GM04503 (cell line): ENCODE results near the gene FBXL7.

Experiments used
- DNase-seq: peaks from one replicate; pipeline ENCODE4 v3.0.0-alpha.2; 2012; ENCODE audit warnings: low read depth

The FBXL7 gene

DNA sequence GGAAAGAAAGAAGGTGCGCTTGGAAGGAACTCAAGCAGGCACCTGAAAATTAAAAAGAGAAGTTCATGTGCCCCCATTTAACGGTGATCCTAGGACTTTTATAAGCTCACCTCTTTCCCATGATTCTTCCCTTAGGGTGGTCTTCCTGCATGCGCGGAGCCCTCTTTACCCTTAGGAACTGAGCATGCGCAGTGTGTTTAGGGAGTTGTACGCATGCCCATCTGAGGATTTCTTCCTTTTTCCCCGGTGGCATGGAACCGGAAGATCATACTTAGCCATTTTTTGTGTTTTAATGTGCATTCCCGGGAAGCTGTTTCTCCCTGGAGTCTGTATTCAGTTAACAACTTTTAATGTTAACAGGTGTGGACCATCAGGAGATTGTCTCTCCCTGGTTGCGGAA is 119.0 kb downstream of the FBXL7 start:
- no peak for DNase-seq

DNA sequence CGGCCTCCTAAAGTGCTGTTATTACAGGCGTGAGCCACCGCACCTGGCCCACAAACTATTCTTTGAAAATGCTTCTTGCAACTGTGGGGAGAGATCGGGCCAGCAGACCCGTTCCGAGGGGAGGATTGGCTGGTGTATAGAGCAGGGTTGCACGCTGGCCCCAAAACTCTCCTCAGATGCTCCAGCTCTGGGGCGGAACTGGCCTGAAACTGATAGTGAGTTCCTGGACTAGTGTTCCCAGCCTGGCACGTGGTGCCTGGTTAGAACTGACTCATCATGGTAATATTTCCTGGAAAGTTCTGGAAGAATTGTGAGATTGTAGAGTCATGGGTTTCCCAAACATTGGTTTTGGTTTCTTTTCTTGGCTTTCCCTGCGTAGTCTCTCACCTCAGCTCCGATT is 120.5 kb downstream of the FBXL7 start:
- DNase-seq: peak; percentile 65

DNA sequence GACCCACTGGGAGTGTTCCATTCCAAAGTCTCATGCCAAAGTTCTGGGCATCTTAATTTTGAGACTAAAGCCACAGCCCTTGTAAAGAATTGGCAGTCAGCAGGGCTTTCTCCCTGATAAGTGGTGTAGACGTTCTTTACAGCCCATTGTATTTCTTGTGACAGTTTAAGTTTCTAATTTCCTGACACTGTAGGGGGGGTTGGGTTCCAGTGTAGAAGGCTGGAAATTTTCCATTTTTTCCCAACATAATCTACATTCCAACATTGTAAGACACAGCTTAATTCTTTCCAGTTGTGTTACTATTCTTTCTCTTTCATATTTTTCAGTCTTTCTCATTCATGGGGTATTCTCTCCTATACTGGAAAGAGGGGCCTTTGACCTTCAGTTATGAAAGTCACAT is 121.1 kb downstream of the FBXL7 start:
- DNase-seq: peak; percentile 57

DNA sequence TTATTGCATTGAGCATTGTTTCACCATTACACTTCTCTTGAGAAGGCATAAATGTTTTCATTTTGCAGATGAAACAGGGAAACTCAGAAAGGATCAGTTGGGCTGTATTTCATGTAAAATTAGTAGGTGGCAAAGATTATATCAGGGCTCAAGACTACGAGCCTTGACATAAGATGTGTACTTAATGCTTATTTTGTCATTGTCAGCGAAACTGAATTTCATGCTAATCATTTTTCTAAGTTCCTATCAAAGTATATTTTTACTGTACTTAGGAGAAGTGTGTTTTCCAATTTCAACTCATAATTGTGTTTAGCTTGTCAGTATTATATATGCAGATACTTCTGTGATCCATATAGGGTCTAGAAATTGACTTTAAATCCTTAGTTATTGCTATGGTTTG is 123.8 kb downstream of the FBXL7 start:
- DNase-seq: no peak

DNA sequence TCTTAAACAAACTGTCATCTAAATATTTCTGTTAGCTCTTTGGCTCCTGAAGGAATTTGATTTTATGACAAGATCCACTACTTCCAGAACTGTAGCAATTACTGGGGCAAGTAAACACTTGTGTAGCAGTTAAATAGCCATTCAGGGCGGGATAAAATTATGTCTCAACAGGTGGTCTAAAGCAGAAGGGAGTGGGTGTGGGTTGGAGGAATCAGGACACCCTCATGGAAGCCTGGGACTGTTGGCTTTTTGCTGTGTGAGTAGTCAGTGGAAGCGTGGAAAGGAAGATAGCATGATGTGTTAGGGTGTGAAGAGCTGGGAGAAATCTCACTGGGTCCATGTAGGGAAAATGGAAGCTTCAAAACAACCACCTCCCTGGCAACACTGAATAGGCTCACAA is 127.1 kb downstream of the FBXL7 start:
- no peak for DNase-seq

DNA sequence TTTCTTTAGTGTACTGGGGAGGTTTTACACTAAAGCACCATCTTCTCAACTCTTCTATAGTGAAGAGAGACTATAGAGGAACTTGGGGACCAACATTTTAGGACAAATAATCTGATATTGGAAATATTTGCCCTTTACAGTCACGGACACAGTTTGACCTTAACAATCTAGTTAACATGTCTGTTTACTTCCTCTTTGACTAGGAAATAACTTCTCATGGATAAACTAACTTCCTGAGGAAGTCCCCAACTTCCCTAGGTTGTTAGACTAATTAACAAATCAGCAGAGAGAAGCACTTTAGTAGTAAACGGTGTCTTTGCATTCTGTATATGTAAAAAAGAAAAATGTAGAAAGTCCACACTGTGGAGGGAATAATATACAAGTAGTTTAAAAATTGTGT is 127.7 kb downstream of the FBXL7 start:
- no peak for DNase-seq

DNA sequence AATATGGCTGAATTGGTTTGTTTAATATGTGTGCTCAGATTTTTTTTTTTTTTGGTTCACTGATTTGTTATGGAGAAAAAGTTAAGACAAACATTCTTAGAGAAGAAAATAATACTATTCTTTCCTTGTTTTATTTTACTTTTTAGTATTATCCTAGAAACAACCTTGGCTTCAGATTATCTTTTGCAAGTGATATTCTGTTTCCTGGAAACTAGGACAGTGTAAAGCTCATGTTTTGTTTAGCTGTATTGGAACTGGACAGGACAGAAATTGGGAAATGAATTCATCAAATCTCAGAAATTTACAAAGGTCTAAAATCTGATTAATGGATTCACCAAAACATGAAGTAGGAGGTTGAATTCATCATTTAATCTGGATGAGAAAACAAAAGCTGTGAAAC is 130.5 kb downstream of the FBXL7 start:
- DNase-seq: no peak

DNA sequence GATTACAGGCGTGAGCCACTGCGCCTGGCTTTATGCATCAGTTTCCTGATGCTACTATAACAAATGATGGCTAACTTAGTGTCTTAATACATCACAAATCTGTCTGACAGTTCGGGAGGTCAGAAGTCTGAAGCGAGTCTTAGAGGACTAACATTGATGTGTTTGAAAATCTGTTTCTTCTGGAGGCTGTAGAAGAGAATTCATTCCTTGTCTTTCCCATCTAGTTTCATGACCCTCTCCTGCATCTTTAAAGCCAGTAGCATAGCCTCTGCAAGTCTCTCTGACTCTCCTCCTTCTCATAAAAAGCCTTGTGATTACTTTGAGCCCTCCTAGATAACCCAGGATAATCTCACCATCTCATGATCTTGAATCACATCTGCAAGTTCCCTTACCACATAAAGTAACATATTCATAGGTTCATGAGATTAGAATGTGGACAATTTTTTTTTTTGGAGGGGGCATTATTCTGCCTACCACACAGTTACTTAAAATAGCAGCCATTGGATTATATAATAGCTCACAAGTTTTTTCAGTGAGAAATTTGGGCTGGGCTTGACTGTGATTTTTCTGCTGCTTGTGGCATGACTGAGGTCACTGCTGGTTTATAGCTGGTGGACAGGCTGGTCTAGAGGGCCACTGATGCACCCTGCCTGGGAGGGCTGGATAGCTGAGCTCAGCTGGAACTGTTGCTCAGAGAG is 134.8 kb downstream of the FBXL7 start:
- no peak for DNase-seq

DNA sequence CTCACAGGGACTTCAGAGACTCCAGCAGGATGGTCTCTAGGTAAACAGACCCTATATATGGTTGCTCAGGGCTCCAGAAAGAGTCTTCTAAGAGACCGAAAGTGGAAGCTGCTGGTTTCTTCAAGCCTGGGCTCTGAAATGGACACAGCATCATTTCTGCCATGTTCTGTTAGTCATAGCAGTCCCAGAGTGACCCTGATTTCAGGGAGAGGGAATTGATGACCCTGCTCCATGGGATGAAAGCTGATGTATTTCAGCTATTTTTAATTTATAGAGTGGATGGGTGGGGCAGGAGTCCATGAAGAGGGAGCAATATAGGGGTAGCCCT is 135.3 kb downstream of the FBXL7 start:
- DNase-seq: no peak

DNA sequence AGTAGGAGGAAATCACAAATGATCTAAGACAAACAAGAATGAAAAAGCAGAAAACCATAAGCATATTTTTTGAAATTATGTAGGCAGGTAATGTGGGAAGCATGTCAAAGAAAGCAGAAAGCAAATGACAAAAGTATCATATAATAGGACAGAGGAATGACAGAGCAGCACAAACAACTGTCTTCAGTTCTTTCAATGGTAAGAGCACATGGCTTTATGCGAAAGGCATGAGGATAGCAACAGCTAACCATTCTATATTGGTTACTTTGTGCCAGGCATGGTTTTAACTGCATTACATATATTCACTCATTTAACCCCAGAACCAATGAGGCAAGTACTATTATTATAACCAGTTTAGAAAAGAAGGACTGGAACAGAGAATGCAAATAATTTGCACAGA is 137.4 kb downstream of the FBXL7 start:
- no peak for DNase-seq

DNA sequence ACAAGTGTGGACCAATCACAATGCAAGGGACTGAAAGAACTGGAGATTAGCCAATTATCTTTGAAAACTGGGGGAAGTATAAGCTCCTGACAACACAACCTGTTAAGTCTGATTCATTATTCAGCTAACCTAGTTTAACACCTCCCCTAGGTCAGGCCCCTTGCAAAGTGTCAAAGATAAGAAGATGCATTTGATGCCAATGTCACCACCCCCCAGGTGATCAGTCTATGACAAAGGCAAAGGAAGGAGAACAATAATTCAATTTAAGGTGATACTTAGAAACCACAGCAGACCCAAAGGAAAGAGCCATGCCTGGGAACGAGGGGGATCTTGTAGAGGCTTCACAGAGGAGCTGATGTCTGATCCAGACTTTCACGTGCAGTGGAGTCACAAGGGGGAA is 137.9 kb downstream of the FBXL7 start:
- no peak for DNase-seq

DNA sequence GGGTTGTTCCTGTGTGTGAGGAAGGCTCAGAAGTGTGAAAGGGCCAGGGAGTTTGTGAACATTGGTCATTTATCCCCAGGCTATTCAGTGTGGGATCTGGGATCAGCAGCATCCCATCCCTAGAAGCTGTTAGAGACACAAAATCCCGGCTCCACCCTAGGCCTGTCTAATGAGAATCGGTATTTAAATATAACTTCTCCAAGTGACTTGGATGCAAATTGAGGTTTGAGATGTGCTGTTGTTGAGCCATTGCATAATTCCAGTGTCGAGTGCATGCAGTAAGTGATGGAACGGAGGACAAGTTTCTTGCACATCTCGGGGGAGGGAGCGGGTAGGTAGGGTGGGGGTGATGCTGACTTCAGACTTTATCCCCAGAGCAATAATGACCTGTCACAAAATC is 138.3 kb downstream of the FBXL7 start:
- DNase-seq: no peak

DNA sequence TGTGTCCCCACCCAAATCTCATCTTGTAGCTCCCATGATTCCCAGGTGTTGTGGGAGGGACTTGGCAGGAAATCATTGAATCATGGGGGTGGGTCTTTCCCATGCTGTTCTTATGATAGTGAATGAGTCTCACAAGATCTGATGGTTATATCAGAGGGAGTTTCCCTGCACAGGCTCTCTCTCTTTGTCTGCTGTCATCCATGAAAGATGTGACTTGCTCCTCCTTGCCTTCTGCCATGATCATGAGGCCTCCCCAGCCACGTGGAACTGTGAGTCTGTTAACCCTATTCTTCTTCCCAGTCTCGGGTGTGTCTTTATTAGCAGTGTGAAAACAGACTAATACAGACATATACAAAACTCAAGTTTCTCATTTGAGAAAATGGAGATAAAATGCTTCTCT is 139.3 kb downstream of the FBXL7 start:
- no peak for DNase-seq

DNA sequence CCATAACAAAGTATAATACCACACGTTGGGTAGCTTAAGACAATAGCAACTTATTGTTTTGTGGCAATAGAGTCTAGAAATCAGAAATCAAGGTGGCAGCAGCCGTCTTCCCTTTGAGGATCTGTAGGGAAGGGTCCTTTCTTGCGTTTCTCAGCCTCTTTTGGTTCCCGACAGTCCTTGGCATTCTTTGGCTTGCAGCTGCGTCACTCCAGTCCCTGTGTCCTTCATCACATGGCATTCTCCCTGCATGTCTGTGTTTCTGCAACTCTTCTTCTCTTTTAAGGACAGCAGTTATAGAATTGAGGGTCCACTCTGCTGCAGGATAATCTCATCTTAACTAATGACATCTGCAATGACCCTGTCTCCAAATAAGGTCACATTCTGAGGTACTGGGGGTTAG is 140.1 kb downstream of the FBXL7 start:
- no peak for DNase-seq

DNA sequence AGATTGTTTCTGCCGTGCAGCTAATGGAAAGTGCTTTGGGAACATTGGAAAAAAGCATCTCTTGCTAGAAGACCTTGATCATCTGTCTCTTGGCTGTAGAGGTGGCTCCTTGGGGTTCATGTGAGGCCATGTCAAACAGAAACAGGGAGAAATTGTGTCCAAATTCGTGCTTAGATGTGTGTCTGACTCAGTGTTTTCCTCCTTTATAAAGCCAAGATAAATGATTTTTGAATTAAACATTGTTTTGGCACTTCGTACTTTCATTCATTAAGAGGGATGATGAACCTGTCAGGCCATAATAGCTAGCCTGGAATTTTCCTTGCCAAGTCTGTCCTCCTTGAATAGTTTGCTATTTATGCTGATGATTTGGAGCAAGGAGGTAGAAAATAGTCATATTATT is 143.8 kb downstream of the FBXL7 start:
- DNase-seq: no peak

DNA sequence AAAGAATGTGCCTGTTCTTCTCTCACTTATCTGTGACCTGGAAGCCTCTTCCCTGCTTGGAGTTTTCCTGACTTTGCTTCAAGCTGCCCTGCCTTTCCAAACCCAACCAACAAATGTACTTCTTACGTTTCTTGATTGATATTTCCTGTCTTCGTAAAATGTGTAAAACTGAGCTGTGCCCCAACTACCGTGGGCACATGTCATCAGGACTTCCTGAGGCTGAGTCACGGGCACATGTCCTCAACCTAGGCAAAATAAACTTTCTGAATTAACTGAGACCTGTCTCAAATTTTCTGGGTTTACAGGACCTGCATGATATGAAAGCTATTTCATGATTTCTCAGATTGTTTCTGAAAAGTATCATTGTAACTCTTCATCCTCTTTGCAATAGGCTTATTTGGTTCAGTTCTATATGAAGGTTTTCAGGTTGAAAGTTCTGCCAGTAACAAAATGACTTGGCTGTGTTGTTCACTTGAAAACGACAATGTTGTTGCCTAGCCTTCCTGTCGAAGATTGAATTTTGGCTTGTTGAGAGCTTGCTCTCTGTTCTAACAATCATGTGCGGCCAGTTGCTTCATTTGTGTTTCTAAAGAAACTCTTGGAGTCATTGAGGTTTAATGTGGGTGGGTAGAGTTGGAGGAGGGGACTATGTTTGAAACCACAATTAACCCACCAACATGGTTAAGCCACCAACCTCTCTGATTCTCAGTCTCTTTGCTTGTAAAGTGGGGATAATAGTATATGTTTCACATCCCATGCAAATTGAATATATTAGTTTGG is 145.6 kb downstream of the FBXL7 start:
- DNase-seq: no peak

DNA sequence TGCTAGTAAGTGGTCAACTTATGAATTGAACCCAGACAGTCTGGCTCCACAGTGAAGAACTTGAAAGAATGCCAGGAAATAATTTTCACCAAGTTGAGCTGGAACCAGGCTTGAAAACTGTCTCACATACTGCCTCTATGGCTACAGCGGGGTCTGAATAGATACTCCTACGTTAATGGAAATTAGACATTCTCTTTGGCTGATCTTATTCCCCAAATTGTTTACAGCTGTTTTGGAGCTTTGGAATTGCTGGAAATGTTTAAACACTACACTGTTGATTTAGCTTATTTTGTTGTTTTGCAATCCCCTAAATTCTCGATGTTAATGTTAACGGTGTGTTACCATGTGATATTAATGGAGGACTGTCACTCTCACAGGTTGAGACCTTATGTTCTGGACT is 146.4 kb downstream of the FBXL7 start:
- DNase-seq: peak; percentile 38

DNA sequence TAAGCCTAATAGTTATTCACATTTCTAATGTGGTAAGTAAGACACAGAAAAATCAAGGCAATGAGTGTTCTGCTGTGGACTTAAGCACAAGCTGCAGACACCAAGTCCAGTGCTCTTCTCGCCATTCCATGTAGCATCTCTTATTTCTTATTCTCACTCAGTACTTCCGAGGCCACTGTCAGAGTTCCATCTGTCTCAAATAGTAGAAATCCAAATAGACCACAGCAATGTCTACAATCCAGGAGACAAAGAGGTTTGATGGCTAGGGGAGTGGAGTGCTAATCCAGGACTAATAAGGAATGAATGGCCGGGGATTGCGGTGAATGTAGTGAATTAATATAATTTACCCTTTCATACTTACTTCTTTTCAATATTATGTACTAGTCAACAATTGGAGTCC is 147.3 kb downstream of the FBXL7 start:
- no peak for DNase-seq

DNA sequence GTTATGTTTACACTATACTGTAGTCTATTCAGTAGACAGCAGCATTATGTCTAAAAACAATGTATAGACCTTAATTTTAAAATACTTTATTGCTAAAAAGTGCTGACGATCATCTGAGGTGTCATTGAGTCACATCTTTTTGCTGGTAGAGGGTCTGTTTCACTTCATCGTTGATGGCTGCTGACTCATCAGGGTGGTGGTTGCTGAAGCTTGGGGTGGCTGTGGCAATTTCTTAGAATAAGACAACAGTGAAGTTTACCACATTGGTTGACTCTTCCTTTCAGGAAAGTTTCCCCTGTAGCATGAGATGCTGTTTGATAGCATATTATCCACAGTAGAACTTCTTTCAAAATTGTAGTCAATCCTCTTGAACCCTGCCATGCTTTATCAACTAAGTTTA is 150.3 kb downstream of the FBXL7 start:
- no peak for DNase-seq

DNA sequence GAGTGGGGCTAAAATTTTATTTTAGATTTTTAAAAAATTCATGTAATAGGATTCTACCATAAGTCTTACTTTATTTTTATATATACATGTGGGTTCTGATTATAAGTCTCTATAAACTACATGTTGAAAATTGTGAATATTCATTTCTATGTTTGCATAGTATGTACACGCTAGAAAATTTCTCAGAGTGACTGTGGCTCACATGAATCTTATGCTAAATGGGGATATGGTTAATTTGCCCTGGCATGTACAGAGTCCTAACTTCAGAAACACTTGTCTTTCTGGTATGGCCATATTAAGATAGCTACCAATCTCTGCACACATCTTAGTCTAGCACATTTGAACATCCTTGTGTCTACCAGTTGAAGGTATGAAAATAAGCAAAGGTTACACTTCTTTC is 154.8 kb downstream of the FBXL7 start:
- no peak for DNase-seq

DNA sequence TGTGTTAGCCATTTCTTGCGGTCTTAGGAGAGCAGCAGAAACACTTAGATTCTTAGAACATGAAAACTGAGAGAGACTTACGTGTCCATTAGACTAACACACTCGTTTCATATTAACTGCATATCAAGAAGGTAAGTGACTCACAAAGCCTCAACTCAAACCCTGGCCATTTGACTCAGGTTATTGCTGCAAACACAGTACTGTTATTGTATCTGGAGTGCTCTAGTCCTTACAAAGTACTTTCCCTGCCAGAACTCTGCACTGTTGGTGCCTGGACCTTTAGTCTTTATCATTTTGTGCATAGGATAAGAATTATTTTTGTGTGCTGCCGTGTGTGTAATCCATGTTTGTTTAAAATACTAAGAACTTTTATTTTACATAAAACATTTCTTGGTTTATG is 155.7 kb downstream of the FBXL7 start:
- no peak for DNase-seq

DNA sequence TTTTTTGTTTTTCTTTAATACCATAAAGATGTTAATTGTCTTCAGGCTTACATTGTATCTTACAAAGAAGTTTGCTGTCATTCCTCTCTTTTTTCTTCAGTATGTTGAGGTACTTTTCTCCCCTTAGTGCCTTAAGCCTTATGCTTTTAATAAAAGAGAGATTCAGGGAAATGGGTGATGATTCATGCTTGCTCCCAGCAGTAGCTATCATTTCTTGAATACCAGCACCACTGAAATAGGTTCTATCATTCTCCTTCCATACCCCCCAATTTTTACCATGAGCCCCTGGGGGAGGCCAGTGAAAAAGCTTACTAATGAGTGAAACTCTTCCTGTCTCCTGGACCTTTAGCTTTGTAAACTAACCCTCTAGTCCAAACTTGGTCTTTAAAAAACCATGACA is 165.0 kb downstream of the FBXL7 start:
- no peak for DNase-seq

DNA sequence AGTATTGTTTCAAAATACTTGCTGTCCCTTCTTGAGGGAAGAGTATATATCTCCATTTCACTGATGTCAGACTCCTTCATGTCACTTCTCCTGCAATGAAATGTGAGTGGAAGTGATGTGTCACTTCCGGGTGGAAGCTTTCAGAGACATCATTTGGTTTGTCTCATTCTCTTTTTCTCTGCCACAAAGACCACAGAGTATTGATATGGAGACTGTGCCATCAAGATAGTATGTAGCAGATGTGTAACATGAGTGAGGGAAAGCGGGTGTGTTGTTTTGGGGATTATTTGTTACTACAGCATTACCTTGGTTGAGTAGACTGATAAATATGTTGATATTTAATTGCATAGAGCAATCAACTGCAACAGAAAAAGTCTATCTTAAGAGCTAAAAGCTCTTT is 169.8 kb downstream of the FBXL7 start:
- no peak for DNase-seq

DNA sequence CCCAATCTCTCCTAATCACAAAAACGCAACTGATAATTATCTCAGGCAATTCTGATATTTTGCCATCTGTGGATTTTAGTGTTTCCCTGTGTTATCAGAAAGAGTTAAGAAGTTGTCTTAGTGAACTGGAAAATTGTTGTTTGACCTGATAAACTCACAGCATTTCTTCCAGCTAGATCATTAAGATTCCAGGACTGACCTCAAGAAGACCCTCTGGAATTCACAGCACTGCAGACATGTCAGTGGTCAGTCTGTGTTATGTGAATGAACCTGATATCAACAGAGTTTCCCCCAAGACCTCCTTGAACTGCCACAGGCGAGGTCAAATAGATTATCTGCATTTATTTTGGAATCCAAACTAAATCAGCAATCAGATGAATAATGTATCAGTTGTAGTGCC is 174.7 kb downstream of the FBXL7 start:
- no peak for DNase-seq
